Measurements from ENCODE around the gene SLC26A11. TPM values are rescaled to one million over a fixed set of nuclear protein-coding genes. Genes with fewer than 3 reads are reported as not detected.

SLC26A11 gene
- total RNA-seq, 1 donor from 2014 or later: 51.6 TPM

- no peaks in the 10 kb centered on the region for H3K9me3 ChIP-seq
- ATAC-seq (no peak), DNase-seq (no peak)
- TF ChIP-seq CTCF (IDR thresholded peaks at IDR 0.05): no peak
- no peak overlapping the region for H3K27ac ChIP-seq
- H3K36me3 ChIP-seq: peaks cover 7% of the 10 kb centered on the region
- H3K27me3 ChIP-seq: no peaks in the 10 kb centered on the region
- H3K4me1 ChIP-seq: peaks cover 13% of the 10 kb centered on the region
- H3K4me3 ChIP-seq: no peak overlapping the region
- intact Hi-C loops (cut with DNase I): no loop called here
These were observed 3.1 kb downstream of the SLC26A11 start for GRCh38 chr17:80223142-80223815.

GRCh38 chr17:80223838-80224497, 3.7 kb downstream of the SLC26A11 start:
- peaks cover 7% of the 10 kb centered on the region for H3K36me3 ChIP-seq
- peaks cover 9% of the 10 kb centered on the region for H3K4me1 ChIP-seq
- no peak overlapping the region for H3K27ac ChIP-seq
- H3K27me3 ChIP-seq: no peaks in the 10 kb centered on the region
- TF ChIP-seq CTCF (IDR thresholded peaks at IDR 0.05): no peak
- intact Hi-C loops (cut with DNase I): no loop called here
- H3K4me3 ChIP-seq: no peak overlapping the region
- H3K9me3 ChIP-seq: no peaks in the 10 kb centered on the region
- ATAC-seq (no peak), DNase-seq (no peak)

GRCh38 chr17:80224683-80225082, 4.5 kb downstream of the SLC26A11 start:
- ATAC-seq (no peak), DNase-seq (no peak)
- no peak for TF ChIP-seq CTCF (IDR thresholded peaks at IDR 0.05)
- peaks cover 5% of the 10 kb centered on the region for H3K4me1 ChIP-seq
- no peaks in the 10 kb centered on the region for H3K9me3 ChIP-seq
- intact Hi-C loops (cut with DNase I): no loop called here
- no peak overlapping the region for H3K27ac ChIP-seq
- H3K36me3 ChIP-seq: peaks cover 7% of the 10 kb centered on the region
- no peaks in the 10 kb centered on the region for H3K27me3 ChIP-seq
- no peak overlapping the region for H3K4me3 ChIP-seq

GRCh38 chr17:80225230-80225629, 5.0 kb downstream of the SLC26A11 start:
- Histone ChIP-seq H3K4me1 (peaks cover 5% of the 10 kb centered on the region), H3K27ac (no peak overlapping the region), H3K36me3 (peaks cover 7% of the 10 kb centered on the region), H3K4me3 (no peak overlapping the region), H3K27me3 (no peaks in the 10 kb centered on the region), H3K9me3 (no peaks in the 10 kb centered on the region)
- TF ChIP-seq CTCF (IDR thresholded peaks at IDR 0.05): no peak
- intact Hi-C loops (cut with DNase I): no loop called here
- DNase-seq (no peak), ATAC-seq (no peak)

- no peak for ATAC-seq
These were observed 6.9 kb downstream of the SLC26A11 start for GRCh38 chr17:80227156-80227555.

More at GRCh38 chr17:80227156-80227555, 6.9 kb downstream of the SLC26A11 start:
- Histone ChIP-seq H3K4me3 (no peak overlapping the region), H3K27ac (no peak overlapping the region), H3K27me3 (no peaks in the 10 kb centered on the region), H3K4me1 (no peaks in the 10 kb centered on the region), H3K9me3 (no peaks in the 10 kb centered on the region), H3K36me3 (peaks cover 7% of the 10 kb centered on the region)
- no peak for TF ChIP-seq CTCF (IDR thresholded peaks at IDR 0.05)
- DNase-seq: no peak
- intact Hi-C loops (cut with DNase I): no loop called here
